Activated CD4-positive, CD25-positive, alpha-beta regulatory T cell treated with anti-CD3 and anti-CD28 coated beads, Interleukin-2, amount 50 U/mL, for 72 hours (primary cell): ENCODE data around the gene OR13F1.
"Not testable (repeated sequence)": the region's sequence is repeated elsewhere in the genome, so short reads cannot be mapped to it uniquely, and the experiment has no call there.

Experiments
- DNase-seq: peaks from one replicate; pipeline ENCODE4 v3.0.0; 2021

Gene OR13F1

GRCh38 chr9:104503963-104504362 is at the start of gene OR13F1:
Gene OR13F1, plus strand, starts transcription at chr9:104504263. Its CDS starts 0 bp downstream, at chr9:104504263.
- DNase-seq: no peak

- DNase-seq: no peak
Measured at GRCh38 chr9:104456831-104457230, 47.2 kb upstream of the OR13F1 start.

GRCh38 chr9:104463864-104464263 is 40.2 kb upstream of the OR13F1 start:
- no peak for DNase-seq

- no peak for DNase-seq
Measured at GRCh38 chr9:104468261-104468660, 35.8 kb upstream of the OR13F1 start.

GRCh38 chr9:104482921-104483570 is 21.0 kb upstream of the OR13F1 start:
- no peak for DNase-seq

GRCh38 chr9:104485014-104485413 is 19.0 kb upstream of the OR13F1 start:
- DNase-seq: no peak

GRCh38 chr9:104494808-104495207 is 9.3 kb upstream of the OR13F1 start:
- no peak for DNase-seq

- DNase-seq: no peak
Measured at GRCh38 chr9:104503440-104503839, 623 bp upstream of the OR13F1 start.

GRCh38 chr9:104506565-104506964 is 2.5 kb downstream of the OR13F1 start:
- DNase-seq: no peak

- DNase-seq: no peak
Measured at GRCh38 chr9:104514901-104515300, 10.8 kb downstream of the OR13F1 start.

GRCh38 chr9:104520241-104520640 is 16.2 kb downstream of the OR13F1 start:
- not testable (repeated sequence) for DNase-seq

GRCh38 chr9:104527109-104527508 is 23.0 kb downstream of the OR13F1 start, which contains the start of gene OR13C4:
Gene OR13C4, minus strand, starts transcription at chr9:104527209. Its CDS starts 0 bp downstream, at chr9:104527209.
- no peak for DNase-seq

- no peak for DNase-seq
Measured at GRCh38 chr9:104536756-104537155, 32.7 kb downstream of the OR13F1 start, which contains the start of gene OR13C3. Gene OR13C3, minus strand, starts transcription at chr9:104536856. Its CDS starts 133 bp downstream, at chr9:104536723.

GRCh38 chr9:104539275-104539674 is 35.2 kb downstream of the OR13F1 start:
- DNase-seq: no peak

GRCh38 chr9:104544644-104545043 is 40.6 kb downstream of the OR13F1 start:
- no peak for DNase-seq

- DNase-seq: no peak
Measured at GRCh38 chr9:104553261-104553660, 49.2 kb downstream of the OR13F1 start.
